ENCODE data around the gene MACO1. TPM values are rescaled to one million over a fixed set of nuclear protein-coding genes. Genes with fewer than 3 reads are reported as not detected.
A peak's percentile ranks its signal among the peaks of the same experiment; 100 is the strongest.

The MACO1 gene
- total and polyA plus RNA-seq, 2 of the 13 experiments (the other 11 are each of a cell fraction or from before 2014, with no cell fraction given): 9.7 to 17.0 TPM

DNA sequence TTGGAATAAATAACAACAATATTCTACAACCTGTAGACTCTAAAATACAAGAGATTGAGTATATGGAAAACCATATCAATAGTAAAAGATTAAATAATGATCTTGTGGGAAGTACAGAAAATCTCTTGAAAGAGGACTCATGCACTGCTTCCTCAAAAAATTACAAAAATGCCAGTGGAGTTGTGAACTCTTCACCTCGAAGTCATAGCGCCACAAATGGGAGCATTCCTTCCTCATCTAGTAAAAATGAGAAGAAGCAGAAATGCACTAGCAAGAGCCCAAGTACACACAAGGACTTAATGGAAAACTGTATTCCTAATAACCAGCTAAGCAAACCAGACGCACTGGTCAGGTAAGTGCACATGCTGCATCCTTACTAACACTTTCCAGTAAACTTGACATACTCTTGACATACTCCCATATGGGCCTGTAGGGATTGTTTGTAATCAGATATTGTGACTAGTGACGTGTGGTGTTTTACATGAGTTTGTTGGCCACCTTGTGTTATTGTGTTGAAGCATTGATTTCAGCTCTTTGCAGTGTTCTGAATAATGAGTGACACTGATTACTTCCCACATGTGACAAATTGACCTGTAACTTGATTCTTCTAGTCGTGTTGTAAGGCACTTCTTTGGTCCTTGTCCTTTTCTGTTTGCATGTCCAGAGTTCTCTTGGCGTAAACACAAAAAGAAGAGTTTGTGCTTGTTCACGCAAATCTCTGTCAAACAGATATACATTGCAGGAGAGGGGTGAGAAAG lies 28.0 kb downstream of the MACO1 start (continued):
- TF ChIP-seq, protein P1, sequence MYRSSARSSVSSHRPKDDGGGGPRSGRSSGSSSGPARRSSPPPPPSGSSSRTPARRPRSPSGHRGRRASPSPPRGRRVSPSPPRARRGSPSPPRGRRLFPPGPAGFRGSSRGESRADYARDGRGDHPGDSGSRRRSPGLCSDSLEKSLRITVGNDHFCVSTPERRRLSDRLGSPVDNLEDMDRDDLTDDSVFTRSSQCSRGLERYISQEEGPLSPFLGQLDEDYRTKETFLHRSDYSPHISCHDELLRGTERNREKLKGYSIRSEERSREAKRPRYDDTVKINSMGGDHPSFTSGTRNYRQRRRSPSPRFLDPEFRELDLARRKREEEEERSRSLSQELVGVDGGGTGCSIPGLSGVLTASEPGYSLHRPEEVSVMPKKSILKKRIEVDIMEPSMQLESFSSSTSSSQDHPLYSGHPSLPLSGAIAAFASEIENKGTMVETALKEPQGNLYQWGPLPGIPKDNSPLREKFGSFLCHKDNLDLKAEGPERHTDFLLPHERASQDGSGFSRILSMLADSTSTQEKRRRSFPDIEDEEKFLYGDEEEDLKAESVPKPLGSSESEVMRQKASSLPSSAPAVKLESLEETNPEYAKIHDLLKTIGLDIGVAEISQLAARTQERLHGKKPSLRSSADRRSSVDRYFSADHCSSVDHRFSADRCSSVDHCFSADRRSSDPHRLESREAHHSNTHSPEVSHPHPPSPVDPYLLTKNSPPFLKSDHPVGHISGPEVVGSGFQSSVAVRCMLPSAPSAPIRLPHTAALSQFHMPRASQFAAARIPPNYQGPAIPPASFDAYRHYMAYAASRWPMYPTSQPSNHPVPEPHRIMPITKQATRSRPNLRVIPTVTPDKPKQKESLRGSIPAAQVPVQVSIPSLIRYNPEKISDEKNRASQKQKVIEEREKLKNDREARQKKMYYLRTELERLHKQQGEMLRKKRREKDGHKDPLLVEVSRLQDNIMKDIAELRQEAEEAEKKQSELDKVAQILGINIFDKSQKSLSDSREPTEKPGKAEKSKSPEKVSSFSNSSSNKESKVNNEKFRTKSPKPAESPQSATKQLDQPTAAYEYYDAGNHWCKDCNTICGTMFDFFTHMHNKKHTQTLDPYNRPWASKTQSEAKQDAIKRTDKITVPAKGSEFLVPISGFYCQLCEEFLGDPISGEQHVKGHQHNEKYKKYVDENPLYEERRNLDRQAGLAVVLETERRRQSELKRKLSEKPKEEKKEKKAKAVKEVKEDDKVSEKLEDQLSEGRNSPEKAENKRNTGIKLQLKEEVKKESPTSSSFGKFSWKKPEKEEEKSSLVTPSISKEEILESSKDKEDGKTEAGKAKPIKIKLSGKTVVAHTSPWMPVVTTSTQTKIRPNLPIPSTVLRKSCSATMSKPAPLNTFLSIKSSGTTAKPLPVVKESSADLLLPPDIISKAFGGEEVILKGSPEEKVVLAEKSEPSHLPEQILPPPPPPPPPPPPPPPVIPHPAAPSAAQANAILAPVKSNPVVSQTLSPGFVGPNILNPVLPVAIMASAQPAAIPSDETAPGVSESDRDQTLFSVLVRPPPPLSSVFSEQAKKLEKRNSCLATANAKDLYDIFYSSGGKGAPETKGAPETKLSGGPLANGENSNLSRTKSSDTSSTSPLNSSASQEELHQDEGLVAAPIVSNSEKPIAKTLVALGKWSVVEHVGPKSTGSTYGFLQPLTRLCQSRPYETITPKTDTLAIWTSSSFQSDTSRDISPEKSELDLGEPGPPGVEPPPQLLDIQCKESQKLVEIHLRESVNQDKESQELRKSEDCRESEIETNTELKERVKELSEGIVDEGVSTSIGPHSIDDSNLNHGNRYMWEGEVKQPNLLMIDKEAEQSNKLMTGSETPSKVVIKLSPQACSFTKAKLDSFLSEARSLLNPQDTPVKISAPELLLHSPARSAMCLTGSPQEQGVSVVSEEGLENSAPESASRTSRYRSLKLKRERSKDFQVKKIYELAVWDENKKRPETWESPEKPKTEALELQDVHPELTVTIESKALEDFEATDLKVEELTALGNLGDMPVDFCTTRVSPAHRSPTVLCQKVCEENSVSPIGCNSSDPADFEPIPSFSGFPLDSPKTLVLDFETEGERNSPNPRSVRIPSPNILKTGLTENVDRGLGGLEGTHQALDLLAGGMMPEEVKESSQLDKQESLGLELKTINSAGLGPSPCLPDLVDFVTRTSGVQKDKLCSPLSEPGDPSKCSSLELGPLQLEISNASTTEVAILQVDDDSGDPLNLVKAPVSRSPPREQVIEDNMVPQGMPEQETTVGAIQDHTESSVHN (CRISPR knock-in tag; IDR thresholded peaks at IDR 0.05): no peak
- TF ChIP-seq KLF16 (CRISPR knock-in tag; IDR thresholded peaks at IDR 0.05): 0 out of 4 replicates have a peak, but pooled peaks of 1 of the 2 experiments have one; percentile 21
- no peak for TF ChIP-seq ZNF792 (CRISPR knock-in tag; IDR thresholded peaks at IDR 0.05)
- TF ChIP-seq ZNF549 (CRISPR knock-in tag; IDR thresholded peaks at IDR 0.05): no peak
- TF ChIP-seq BCL6 (CRISPR knock-in tag; IDR thresholded peaks at IDR 0.05): peak; percentile 15; the same call in 1 of the 2 replicates
- TF ChIP-seq ZNF616 (CRISPR knock-in tag; IDR thresholded peaks at IDR 0.05; ENCODE audit: low read depth): no peak
- TF ChIP-seq ZNF230 (CRISPR knock-in tag; IDR thresholded peaks at IDR 0.05): no peak
- no peak for TF ChIP-seq JDP2 (CRISPR knock-in tag; IDR thresholded peaks at IDR 0.05; ENCODE audit: borderline replicate concordance)
- TF ChIP-seq, protein P2, sequence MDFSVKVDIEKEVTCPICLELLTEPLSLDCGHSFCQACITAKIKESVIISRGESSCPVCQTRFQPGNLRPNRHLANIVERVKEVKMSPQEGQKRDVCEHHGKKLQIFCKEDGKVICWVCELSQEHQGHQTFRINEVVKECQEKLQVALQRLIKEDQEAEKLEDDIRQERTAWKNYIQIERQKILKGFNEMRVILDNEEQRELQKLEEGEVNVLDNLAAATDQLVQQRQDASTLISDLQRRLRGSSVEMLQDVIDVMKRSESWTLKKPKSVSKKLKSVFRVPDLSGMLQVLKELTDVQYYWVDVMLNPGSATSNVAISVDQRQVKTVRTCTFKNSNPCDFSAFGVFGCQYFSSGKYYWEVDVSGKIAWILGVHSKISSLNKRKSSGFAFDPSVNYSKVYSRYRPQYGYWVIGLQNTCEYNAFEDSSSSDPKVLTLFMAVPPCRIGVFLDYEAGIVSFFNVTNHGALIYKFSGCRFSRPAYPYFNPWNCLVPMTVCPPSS (IDR thresholded peaks at IDR 0.05): no peak
- no peak for TF ChIP-seq ZNF552 (CRISPR knock-in tag; IDR thresholded peaks at IDR 0.05; ENCODE audit: borderline replicate concordance)
- TF ChIP-seq ZNF431 (CRISPR knock-in tag; IDR thresholded peaks at IDR 0.05; ENCODE audit: borderline replicate concordance, low read depth): no peak
- no peak for TF ChIP-seq PPARG (CRISPR knock-in tag; conservative IDR thresholded peaks at IDR 0.05)
- TF ChIP-seq HDAC2 (CRISPR knock-in tag; IDR thresholded peaks at IDR 0.05): peak; percentile 70
- TF ChIP-seq ZBTB8A (CRISPR knock-in tag; IDR thresholded peaks at IDR 0.05; ENCODE audit: borderline replicate concordance, low read depth): no peak
- TF ChIP-seq HNRNPH1 (optimal IDR thresholded peaks at IDR 0.05; ENCODE audit: low read depth, low read length): no peak
- no peak for TF ChIP-seq CBX1 (IDR thresholded peaks at IDR 0.05; ENCODE audit: low read depth)
- TF ChIP-seq, protein P3, sequence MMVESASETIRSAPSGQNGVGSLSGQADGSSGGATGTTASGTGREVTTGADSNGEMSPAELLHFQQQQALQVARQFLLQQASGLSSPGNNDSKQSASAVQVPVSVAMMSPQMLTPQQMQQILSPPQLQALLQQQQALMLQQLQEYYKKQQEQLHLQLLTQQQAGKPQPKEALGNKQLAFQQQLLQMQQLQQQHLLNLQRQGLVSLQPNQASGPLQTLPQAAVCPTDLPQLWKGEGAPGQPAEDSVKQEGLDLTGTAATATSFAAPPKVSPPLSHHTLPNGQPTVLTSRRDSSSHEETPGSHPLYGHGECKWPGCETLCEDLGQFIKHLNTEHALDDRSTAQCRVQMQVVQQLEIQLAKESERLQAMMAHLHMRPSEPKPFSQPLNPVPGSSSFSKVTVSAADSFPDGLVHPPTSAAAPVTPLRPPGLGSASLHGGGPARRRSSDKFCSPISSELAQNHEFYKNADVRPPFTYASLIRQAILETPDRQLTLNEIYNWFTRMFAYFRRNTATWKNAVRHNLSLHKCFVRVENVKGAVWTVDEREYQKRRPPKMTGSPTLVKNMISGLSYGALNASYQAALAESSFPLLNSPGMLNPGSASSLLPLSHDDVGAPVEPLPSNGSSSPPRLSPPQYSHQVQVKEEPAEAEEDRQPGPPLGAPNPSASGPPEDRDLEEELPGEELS (CRISPR knock-in tag; IDR thresholded peaks at IDR 0.05): peak; percentile 93
- TF ChIP-seq MEIS2 (CRISPR knock-in tag; IDR thresholded peaks at IDR 0.05): 0 out of 2 replicates have a peak, but pooled peaks have one; percentile 81
- no peak for TF ChIP-seq NR2F1 (CRISPR knock-in tag; IDR thresholded peaks at IDR 0.05)

All from HepG2 (cell line).